Measurements from ENCODE around the gene TXNDC17.

- TF ChIP-seq FOXM1 (IDR thresholded peaks at IDR 0.05; ENCODE audit: borderline replicate concordance) (no peak), TARDBP (IDR thresholded peaks at IDR 0.05) (no peak), L3MBTL2 (conservative IDR thresholded peaks at IDR 0.05) (no peak), BHLHE40 (IDR thresholded peaks at IDR 0.05; ENCODE audit: borderline replicate concordance) (no peak), FOXA1 (IDR thresholded peaks at IDR 0.05) (no peak), NFRKB (IDR thresholded peaks at IDR 0.05) (no peak), SP1 (IDR thresholded peaks at IDR 0.05) (no peak), ZNF384 (IDR thresholded peaks at IDR 0.05) (no peak), SUZ12 (IDR thresholded peaks at IDR 0.05) (no peak), ELF4 (IDR thresholded peaks at IDR 0.05) (no peak), PKNOX1 (IDR thresholded peaks at IDR 0.05) (no peak)
Observed at GRCh38 chr17:6633263-6633662, 7.6 kb upstream of the TXNDC17 start.
